Activated naive CD8-positive, alpha-beta T cell treated with anti-CD3 and anti-CD28 coated beads, Interleukin-2, amount 10 ng/mL, durations not matched to agents 7 days and 5 days (primary cell): Measurements from ENCODE around the gene POLA1. TPM values are rescaled to one million over a fixed set of nuclear protein-coding genes. Genes with fewer than 3 reads are reported as not detected.

Experiments
- ATAC-seq: fragments of 150-1000 bp; cut with Tn5 transposase; one replicate; pipeline ENCODE4 v1.10.0; 2021; ENCODE audit warnings: low read depth, moderate library complexity
- POLR2A ChIA-PET: fragments of 350-600 bp; sonication (Branson Sonifier 250); formaldehyde crosslinking; loops from one replicate; lab custom pipeline; 2021; ENCODE audit warnings: antibody characterized with exemption; lab: Charles Lee
- DNase-seq: peaks from one replicate; pipeline ENCODE4 v3.0.0; 2021
- H3K27ac Mint-ChIP-seq: one replicate; pipeline ENCODE4 v1.8.0; 2022; ENCODE audit warnings: mild to moderate bottlenecking, mixed read lengths
- H3K27me3 Mint-ChIP-seq: one replicate; pipeline ENCODE4 v1.8.0; 2022; ENCODE audit warnings: mild to moderate bottlenecking, moderate library complexity, mixed read lengths
- H3K36me3 Mint-ChIP-seq: one replicate; pipeline ENCODE4 v1.8.0; 2021; ENCODE audit warnings: mild to moderate bottlenecking, mixed read lengths
- H3K4me1 Mint-ChIP-seq: one replicate; pipeline ENCODE4 v1.8.0; 2021; ENCODE audit warnings: mixed read lengths
- H3K4me3 Mint-ChIP-seq: one replicate; pipeline ENCODE4 v1.8.0; 2022; ENCODE audit warnings: mild to moderate bottlenecking, moderate library complexity, mixed read lengths
- H3K9me3 Mint-ChIP-seq: one replicate; pipeline ENCODE4 v1.8.0; 2021; ENCODE audit warnings: mixed read lengths
- total RNA-seq, 2 experiments: library from RNA; stranded (reverse); gene quantifications; one replicate each; pipeline ENCODE4 v1.2.3, GENCODE V29; 2021

The POLA1 gene
- total RNA-seq, 2 experiments from 2014 or later, result 24.0 to 24.3 TPM

DNA sequence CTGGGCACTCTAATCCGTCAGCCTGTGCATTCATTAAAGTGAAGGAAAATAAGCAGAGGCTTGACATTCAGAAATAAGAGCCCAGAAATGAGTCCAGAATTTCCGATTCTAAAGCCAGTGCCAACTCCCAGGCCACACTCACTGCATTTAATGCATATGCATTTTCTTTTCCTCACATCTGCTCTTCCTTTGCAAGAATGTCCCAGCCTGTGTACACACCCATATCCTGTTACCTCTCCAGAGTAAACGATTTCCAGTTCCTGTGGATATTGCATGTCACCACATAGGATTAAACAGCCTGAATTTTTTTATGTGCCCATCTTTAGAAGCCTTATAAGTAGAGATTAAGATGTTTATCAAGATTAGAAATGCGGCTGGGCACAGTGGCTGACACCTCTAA, 294.6 kb downstream of the POLA1 start:
- POLR2A ChIA-PET, result no interaction called here
- ATAC-seq, result no peak
- no peaks in the 10 kb centered on the region for H3K27me3 Mint-ChIP-seq
- no peaks in the 10 kb centered on the region for H3K4me1 Mint-ChIP-seq
- no peak overlapping the region for H3K27ac Mint-ChIP-seq
- no peaks in the 10 kb centered on the region for H3K36me3 Mint-ChIP-seq
- H3K4me3 Mint-ChIP-seq, result no peak overlapping the region
- no peaks in the 10 kb centered on the region for H3K9me3 Mint-ChIP-seq
- no peak for DNase-seq

DNA sequence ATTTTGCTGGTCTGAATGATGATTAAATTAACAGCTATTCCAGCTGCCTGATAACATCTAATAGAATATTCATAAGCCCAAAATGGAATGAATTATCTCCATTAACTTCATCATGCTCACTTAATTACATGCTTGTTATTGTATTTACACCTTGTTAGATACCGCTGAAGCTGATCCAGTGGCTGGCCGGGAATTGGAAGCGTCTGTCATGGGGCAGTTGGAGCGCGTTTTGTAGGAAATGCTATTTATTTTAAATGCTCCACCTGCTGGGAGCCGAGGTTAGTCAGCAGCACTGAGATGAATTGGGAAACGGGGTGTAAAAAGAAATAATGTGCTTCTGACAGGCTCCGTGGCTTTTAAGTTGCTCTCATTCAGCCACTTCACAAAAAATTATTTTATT, 296.8 kb downstream of the POLA1 start:
- H3K9me3 Mint-ChIP-seq, result no peaks in the 10 kb centered on the region
- DNase-seq, result no peak
- H3K4me1 Mint-ChIP-seq, result no peaks in the 10 kb centered on the region

DNA sequence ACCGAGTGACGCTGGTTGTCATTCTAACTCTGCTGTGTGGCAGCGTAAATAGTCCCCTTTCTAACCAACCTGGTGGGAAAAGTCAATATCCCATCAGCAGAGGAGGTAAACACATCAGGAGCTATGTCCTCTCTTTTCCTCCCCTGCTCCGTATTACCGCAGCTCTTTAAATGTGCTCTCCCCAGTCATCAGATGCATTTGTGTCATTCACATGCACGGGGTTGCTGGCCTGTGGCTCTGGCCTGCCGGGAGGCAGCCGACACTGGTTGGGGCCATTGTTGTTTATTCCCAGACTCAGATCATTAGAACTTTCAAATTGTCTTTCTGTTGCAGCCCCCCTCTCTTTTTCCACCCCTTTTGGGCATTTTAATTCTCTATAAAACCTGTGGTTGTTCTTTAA, 300.2 kb downstream of the POLA1 start:
- POLR2A ChIA-PET, result no interaction called here
- H3K4me1 Mint-ChIP-seq, result no peaks in the 10 kb centered on the region

More for the DNA sequence above, 296.8 kb downstream of the POLA1 start:
- Mint-ChIP-seq H3K27me3 (no peaks in the 10 kb centered on the region), H3K36me3 (no peaks in the 10 kb centered on the region), H3K4me3 (no peak overlapping the region), H3K27ac (no peak overlapping the region)
- no peak for ATAC-seq
- POLR2A ChIA-PET, result no interaction called here

DNA sequence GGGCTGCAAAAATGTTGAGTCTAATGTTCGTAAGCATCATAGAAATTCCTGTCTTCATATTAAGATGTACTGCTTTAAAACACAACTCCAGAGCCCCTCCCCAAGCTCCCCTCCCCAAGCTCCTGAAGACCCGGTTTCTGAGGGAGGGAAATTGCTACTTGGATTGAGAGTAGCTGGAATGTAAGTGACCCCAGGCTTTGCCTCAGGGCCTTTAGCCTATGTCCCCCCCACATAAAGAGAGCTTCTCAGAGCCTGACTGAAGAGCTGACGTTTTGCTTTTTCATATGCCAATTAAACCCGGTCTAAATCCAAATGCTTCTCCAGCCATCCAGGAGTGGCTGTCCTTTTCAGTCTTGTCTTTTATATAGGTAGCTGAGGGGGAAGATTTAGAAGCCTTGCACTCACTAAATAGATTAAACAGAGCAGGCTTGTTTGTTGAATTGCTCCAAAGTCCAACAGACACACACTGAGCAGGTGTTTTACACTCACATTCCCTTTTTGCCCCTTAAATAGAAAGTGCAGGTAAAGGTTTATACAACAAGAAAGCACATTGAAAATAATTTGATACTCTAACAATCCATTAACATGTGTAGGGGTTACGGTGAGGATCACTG, 302.5 kb downstream of the POLA1 start:
- DNase-seq, result no peak
- peaks cover 1% of the 10 kb centered on the region for H3K36me3 Mint-ChIP-seq
- no peaks in the 10 kb centered on the region for H3K27me3 Mint-ChIP-seq
- H3K4me3 Mint-ChIP-seq, result no peak overlapping the region
- H3K27ac Mint-ChIP-seq, result no peak overlapping the region
- H3K9me3 Mint-ChIP-seq, result no peaks in the 10 kb centered on the region
- ATAC-seq, result no peak
- H3K4me1 Mint-ChIP-seq, result no peaks in the 10 kb centered on the region
- POLR2A ChIA-PET, result no interaction called here

More for the DNA sequence above, 300.2 kb downstream of the POLA1 start:
- Mint-ChIP-seq H3K27me3 (no peaks in the 10 kb centered on the region), H3K27ac (no peak overlapping the region), H3K36me3 (peaks cover 1% of the 10 kb centered on the region), H3K4me3 (no peak overlapping the region), H3K9me3 (no peaks in the 10 kb centered on the region)
- ATAC-seq (no peak), DNase-seq (no peak)

DNA sequence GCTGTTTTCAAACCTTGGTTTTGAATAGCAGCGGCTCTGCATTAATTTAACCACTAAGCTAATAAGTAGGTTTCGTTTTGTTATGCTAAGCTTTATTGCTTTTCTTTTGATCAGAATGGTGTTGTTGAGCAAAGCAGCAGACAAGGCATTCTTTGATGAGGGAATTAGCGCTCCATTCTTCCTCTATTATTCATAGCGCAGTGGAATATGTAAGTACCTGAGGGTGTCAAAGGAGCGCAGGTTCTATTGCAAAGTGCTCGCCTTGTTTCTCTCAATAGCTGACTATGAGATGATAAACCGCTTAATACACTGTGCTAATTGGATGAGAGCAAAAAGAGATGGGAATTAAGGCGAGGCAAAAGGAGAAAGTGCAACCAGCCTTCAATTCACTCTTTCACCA, 305.8 kb downstream of the POLA1 start:
- DNase-seq (no peak), ATAC-seq (no peak)
- no peak overlapping the region for H3K27ac Mint-ChIP-seq
- no peak overlapping the region for H3K4me3 Mint-ChIP-seq
- POLR2A ChIA-PET, result no interaction called here
- H3K9me3 Mint-ChIP-seq, result no peaks in the 10 kb centered on the region
- H3K4me1 Mint-ChIP-seq, result peaks cover 5% of the 10 kb centered on the region
- H3K36me3 Mint-ChIP-seq, result peaks cover 5% of the 10 kb centered on the region
- H3K27me3 Mint-ChIP-seq, result peaks cover 17% of the 10 kb centered on the region

DNA sequence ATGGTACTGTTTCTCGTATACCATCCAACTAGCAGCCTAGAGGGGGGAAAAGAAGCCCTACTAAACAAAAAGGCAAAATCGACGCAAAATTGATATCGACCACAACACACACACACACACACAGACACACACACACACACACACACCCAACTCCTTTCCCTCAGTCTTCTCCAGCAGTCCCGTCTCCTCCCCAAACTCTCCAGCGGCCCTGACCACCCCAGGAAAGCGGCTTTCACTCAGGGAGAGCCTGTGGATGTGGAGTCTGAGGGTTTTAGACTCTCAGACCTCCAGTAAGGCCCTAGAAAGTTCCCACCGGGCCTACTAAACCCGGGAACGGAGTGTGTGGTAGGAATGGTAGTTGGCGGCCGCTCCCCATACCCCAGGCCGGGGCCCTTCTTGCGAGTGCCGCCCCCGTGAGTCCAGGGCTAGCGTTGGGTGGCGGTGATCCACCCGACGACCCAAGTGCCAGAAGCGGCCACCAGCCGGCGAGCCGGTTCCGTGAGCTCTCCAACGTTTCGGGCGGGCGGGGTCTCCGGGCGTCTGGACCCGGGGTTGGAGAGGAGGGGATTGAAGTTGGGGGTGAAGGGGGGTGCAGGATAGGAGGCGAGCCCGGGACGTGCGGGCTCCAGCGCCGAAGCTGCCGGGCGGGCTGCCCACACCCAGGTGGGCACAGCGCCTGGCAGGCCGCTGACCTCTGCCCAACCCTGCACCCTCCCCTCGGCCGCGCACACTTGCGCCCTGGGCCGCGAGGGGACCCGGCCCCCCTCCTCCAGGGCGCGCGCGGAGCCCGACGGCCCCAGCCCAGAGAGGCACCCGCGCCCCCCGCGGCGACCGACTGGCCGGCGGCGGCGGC, 308.3 kb downstream of the POLA1 start:
- DNase-seq (no peak), ATAC-seq (no peak)
- Mint-ChIP-seq H3K27me3 (peaks cover 29% of the 10 kb centered on the region), H3K4me3 (no peak overlapping the region), H3K9me3 (no peaks in the 10 kb centered on the region), H3K27ac (no peak overlapping the region), H3K36me3 (peaks cover 5% of the 10 kb centered on the region), H3K4me1 (peaks cover 10% of the 10 kb centered on the region)
- POLR2A ChIA-PET, result no interaction called here

DNA sequence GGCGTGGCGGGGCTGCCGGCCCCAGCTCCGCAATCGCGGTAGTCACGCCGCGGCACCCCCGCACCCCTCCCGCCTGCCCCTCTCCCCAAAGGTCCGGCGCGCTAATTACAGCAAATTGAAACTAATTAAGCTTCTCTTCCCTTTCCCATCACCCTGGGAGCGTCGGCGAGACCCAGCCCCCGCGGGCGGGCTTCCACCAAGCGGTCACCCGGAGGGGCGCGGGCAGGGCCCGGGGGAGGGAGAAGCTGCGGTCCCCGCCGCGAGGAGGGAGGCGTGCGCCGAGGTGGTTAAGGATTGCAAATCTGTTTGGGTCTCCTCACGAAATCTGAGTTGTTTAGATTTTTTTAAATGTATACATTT, 308.9 kb downstream of the POLA1 start:
- ATAC-seq (no peak), DNase-seq (no peak)
- POLR2A ChIA-PET, result no interaction called here
- no peaks in the 10 kb centered on the region for H3K9me3 Mint-ChIP-seq
- H3K27me3 Mint-ChIP-seq, result peaks cover 32% of the 10 kb centered on the region
- H3K27ac Mint-ChIP-seq, result no peak overlapping the region
- peaks cover 10% of the 10 kb centered on the region for H3K4me1 Mint-ChIP-seq
- H3K36me3 Mint-ChIP-seq, result peaks cover 4% of the 10 kb centered on the region
- peak overlapping the region; percentile 89 for H3K4me3 Mint-ChIP-seq

DNA sequence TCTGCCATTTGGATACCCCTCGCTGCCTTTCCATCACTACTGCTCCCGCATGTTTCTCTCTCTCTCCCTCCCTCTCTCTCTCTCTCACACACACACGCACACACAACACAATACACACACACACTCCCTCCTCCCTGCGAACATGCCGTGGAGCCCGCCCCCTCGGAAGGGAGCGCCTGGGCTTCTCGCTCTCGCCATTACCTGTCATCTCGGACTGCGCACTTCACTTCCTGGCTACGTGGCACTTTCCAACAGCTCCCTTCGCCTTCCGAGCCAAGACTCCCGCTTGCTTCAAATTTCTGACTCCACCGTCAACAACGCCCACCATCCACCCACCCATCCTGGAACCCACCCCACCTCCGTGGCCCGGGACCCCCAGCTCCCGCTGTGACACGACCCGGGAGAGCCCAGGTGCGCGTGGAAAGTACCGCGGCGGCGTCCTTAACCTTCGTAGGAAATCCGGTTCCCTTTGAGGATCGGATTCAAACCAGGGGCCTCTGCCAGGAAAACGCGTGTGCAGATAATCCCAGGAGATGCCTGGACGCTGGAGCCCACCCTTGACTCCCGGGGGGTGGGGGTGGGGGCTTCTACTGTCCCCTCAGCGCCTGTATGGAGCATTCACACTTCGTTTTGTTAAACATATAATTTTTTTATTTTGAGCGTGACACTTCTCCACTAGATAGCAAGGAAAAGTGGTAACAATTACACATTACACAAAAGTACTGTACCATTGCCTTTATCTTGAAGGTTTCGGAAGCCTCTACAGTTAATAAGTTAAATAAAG, 309.5 kb downstream of the POLA1 start:
- POLR2A ChIA-PET, result no interaction called here
- H3K36me3 Mint-ChIP-seq, result peaks cover 4% of the 10 kb centered on the region
- DNase-seq (no peak), ATAC-seq (no peak)
- H3K9me3 Mint-ChIP-seq, result no peaks in the 10 kb centered on the region
- H3K27me3 Mint-ChIP-seq, result peaks cover 38% of the 10 kb centered on the region
- peak overlapping the region; percentile 89 for H3K4me3 Mint-ChIP-seq
- no peak overlapping the region for H3K27ac Mint-ChIP-seq
- H3K4me1 Mint-ChIP-seq, result peaks cover 10% of the 10 kb centered on the region

DNA sequence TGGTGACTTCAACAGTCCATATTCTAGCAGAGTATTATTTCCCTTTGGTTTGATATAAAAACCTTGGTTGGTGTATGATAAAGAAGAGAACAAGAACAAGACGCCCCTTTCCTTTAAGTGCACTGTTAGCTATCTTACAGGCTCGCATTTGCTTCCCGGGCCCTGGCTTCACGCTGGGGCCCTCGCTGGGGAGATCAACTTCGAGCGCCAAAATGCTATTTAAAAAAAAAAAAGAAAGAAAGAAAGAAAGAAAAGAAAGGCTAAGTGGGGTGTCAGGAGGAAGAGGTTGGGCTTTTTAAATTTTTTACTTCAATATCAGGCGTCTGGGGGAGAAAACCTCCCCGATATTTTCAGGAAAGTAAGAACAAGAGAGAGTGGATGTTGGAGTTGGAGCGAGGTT, 310.3 kb downstream of the POLA1 start:
- Mint-ChIP-seq H3K27ac (no peak overlapping the region), H3K36me3 (peaks cover 4% of the 10 kb centered on the region), H3K27me3 (peaks cover 46% of the 10 kb centered on the region), H3K4me1 (peaks cover 10% of the 10 kb centered on the region), H3K4me3 (peak overlapping the region; percentile 39), H3K9me3 (no peaks in the 10 kb centered on the region)
- ATAC-seq (no peak), DNase-seq (no peak)
- POLR2A ChIA-PET, result no interaction called here

DNA sequence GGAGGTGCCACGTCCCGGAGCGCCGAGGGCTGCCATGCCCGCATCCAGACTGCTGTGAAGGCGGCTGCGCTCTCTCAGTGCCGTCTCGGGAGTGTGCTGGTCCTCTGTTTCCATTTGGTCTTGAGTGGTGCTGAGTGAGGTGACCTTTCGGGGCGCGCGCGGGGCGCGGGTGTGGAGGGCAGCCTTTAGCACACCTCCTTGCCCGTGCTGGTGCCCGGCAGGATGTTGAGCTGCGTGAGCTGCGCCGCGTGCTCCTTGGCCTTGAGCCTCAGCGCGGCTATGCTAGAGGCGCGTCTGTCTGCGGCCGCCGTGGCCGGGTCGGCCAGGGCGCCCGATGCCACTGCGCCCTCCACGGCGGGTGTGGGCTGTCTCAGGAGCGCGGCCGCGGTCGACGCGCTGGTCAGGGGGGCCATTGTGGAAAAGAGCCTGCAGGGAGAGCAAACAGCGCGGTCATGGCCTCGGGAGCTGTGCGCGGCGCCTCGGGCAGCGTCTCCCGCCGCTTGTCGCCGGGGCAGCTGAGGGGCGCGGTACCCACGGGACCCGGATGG, 310.8 kb downstream of the POLA1 start:
- ATAC-seq (no peak), DNase-seq (no peak)
- Mint-ChIP-seq H3K4me1 (peaks cover 10% of the 10 kb centered on the region), H3K9me3 (no peaks in the 10 kb centered on the region), H3K27ac (no peak overlapping the region), H3K36me3 (peaks cover 4% of the 10 kb centered on the region), H3K4me3 (no peak overlapping the region), H3K27me3 (peaks cover 51% of the 10 kb centered on the region)
- POLR2A ChIA-PET, result no interaction called here

DNA sequence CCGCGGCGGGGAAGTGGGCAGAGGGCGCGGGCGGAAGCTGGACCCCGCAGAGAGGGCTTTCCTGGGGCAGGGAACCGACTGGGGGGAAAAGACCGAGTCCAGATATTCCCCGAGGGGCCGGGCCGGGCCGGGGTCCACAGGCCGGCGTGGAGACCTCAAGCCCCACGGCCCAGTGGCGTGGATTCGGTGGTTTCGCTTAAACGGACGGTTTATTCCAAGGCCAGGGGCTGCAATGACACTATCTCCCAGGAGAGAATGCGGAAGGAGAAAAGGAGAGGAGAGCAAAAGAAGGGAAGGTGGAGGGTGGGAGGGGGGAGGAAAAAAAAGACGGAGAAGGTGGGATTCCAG, 311.3 kb downstream of the POLA1 start:
- POLR2A ChIA-PET, result no interaction called here
- Mint-ChIP-seq H3K9me3 (no peaks in the 10 kb centered on the region), H3K36me3 (peaks cover 4% of the 10 kb centered on the region), H3K27ac (no peak overlapping the region), H3K27me3 (peaks cover 55% of the 10 kb centered on the region), H3K4me3 (no peak overlapping the region), H3K4me1 (peaks cover 10% of the 10 kb centered on the region)
- DNase-seq (no peak), ATAC-seq (no peak)

DNA sequence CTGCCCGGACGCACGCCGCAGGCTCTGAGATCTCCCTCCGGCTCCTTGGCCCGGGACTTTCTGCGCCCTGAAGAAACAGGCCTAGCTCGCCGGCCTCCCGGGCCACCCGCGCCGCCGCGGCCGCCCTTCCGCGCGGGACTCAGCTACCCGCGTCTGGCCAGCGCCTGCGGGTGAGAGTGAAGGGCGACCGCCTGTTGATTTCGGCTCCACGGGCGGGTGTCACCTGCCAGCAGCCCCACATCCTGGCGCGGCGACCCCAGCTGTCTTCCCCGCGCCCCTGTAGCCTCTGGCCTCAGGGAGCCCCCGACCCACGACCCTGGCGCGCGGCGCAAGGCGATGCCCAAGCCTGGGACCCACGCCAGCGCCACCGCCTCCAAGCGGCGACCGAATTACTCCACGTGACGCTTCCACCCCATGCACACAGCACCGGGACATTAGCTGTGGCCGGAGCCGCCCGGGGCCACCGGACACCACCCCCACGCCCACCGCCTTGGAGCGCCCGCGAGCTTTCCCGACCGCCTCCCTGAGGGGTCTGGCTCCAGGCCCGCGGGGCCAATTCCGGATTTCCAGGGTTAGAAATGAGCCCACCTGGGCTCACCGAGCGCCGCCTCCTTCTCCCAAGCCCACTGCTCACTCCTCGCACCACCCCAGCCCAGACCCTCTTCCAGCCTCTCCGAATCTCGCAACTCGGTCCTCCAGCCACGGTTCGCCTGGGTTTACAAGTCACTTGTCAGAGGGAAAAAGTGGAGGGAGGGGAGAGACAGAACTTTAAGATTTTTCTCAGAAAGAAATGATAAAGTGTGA, 311.9 kb downstream of the POLA1 start:
- no peak overlapping the region for H3K27ac Mint-ChIP-seq
- peaks cover 61% of the 10 kb centered on the region for H3K27me3 Mint-ChIP-seq

DNA sequence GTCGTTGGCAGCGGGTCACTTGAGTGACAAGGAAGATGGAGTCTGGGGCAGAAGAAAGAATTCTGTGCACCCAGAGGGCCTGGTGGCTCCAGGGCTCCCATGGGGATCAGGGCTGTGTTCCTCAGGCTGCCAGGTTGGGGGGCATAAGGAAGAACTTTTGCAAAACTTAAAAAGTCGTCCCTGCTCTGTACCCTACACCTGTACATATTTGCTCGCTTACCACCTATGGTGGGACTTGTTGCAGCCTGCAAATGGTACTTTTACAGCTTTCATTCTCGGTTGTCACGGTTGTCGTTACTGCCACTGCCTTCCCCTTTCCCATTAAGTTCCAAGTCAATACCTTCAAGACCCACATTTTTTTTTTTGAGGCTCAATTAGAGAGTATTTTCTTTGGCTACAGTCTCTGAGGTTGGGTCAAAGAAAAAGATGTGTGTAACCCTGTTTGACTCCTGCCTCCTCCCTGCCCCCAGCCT, 312.9 kb downstream of the POLA1 start:
- H3K9me3 Mint-ChIP-seq, result no peaks in the 10 kb centered on the region

More for the DNA sequence above, 311.9 kb downstream of the POLA1 start:
- no peaks in the 10 kb centered on the region for H3K9me3 Mint-ChIP-seq
- peaks cover 10% of the 10 kb centered on the region for H3K4me1 Mint-ChIP-seq
- POLR2A ChIA-PET, result no interaction called here
- DNase-seq, result no peak
- H3K4me3 Mint-ChIP-seq, result no peak overlapping the region
- peaks cover 4% of the 10 kb centered on the region for H3K36me3 Mint-ChIP-seq
- ATAC-seq, result no peak

More for the DNA sequence above, 312.9 kb downstream of the POLA1 start:
- DNase-seq, result no peak
- POLR2A ChIA-PET, result no interaction called here
- peaks cover 4% of the 10 kb centered on the region for H3K36me3 Mint-ChIP-seq
- peaks cover 67% of the 10 kb centered on the region for H3K27me3 Mint-ChIP-seq
- H3K4me1 Mint-ChIP-seq, result peaks cover 12% of the 10 kb centered on the region
- ATAC-seq, result no peak
- peak overlapping the region; percentile 25 for H3K27ac Mint-ChIP-seq
- H3K4me3 Mint-ChIP-seq, result peak overlapping the region; percentile 45
